IPS-20b (cell line): ENCODE data around the gene LAIR1.

Experiments used
- H3K27ac ChIP-seq: one replicate; pipeline ENCODE4 v1.5.1; 2013; ENCODE audit warnings: low read length
- H3K27me3 ChIP-seq: 2 replicates; pipeline ENCODE4 v1.6.1; 2013; ENCODE audit warnings: mild to moderate bottlenecking, low read length, inconsistent platforms; ENCODE audit not compliant: insufficient read depth
- H3K36me3 ChIP-seq: 2 replicates; pipeline ENCODE4 v1.6.1; 2013; ENCODE audit warnings: low read depth, mild to moderate bottlenecking, inconsistent platforms, low read length, moderate library complexity; ENCODE audit not compliant: insufficient read depth
- H3K4me1 ChIP-seq: 2 replicates; pipeline ENCODE4 v1.6.1; 2013; ENCODE audit warnings: mild to moderate bottlenecking, control low read depth, inconsistent platforms, low read length, moderate library complexity; ENCODE audit not compliant: insufficient read depth
- H3K4me3 ChIP-seq: 2 replicates; pipeline ENCODE4 v1.5.1; 2013; ENCODE audit warnings: mild to moderate bottlenecking, low read length, inconsistent platforms
- H3K9ac ChIP-seq: 2 replicates; pipeline ENCODE4 v1.6.1; 2013; ENCODE audit warnings: low read depth, mild to moderate bottlenecking, inconsistent platforms, low read length, moderate library complexity
- H3K9me3 ChIP-seq: 2 replicates; pipeline ENCODE4 v1.6.1; 2013; ENCODE audit warnings: mild to moderate bottlenecking, low read depth, low read length, inconsistent platforms; ENCODE audit not compliant: insufficient read depth

LAIR1 gene

GRCh38 chr19:54364775-54365257, at the start of gene LAIR1:
Gene LAIR1, minus strand, starts transcription at chr19:54364931. Its CDS starts 127 bp downstream, at chr19:54364804.
- no peak within 1 kb of the TSS for H3K4me3 ChIP-seq
- H3K27me3 ChIP-seq: no peaks in the 10 kb centered on the region
- no peak within 1 kb of the TSS for H3K27ac ChIP-seq
- no peaks in the 10 kb centered on the region for H3K9me3 ChIP-seq
- H3K4me1 ChIP-seq: no peaks in the 10 kb centered on the region
- no peak within 1 kb of the TSS for H3K9ac ChIP-seq
- no peaks in the 10 kb centered on the region for H3K36me3 ChIP-seq

- Histone ChIP-seq H3K4me1 (peaks cover 4% of the 10 kb centered on the region; the same call in 1 of the 2 replicates), H3K9ac (no peak overlapping the region), H3K36me3 (peaks cover 6% of the 10 kb centered on the region; the same call in 1 of the 2 replicates), H3K4me3 (no peak overlapping the region), H3K27ac (no peak overlapping the region), H3K9me3 (no peaks in the 10 kb centered on the region), H3K27me3 (peaks cover 63% of the 10 kb centered on the region)
Observed at GRCh38 chr19:54414156-54414555, 49.4 kb upstream of the LAIR1 start.

GRCh38 chr19:54412877-54413276, 48.1 kb upstream of the LAIR1 start:
- no peaks in the 10 kb centered on the region for H3K9me3 ChIP-seq
- H3K36me3 ChIP-seq: peaks cover 6% of the 10 kb centered on the region; the same call in 1 of the 2 replicates
- H3K27me3 ChIP-seq: peaks cover 59% of the 10 kb centered on the region
- no peak overlapping the region for H3K9ac ChIP-seq
- H3K4me3 ChIP-seq: no peak overlapping the region
- H3K4me1 ChIP-seq: no peaks in the 10 kb centered on the region; the same call in 1 of the 2 replicates
- H3K27ac ChIP-seq: no peak overlapping the region

- Histone ChIP-seq H3K9me3 (no peaks in the 10 kb centered on the region), H3K27ac (no peak overlapping the region), H3K9ac (no peak overlapping the region), H3K4me3 (no peak overlapping the region), H3K4me1 (no peaks in the 10 kb centered on the region), H3K27me3 (peaks cover 41% of the 10 kb centered on the region), H3K36me3 (no peaks in the 10 kb centered on the region)
Observed at GRCh38 chr19:54411033-54411432, 46.3 kb upstream of the LAIR1 start.

GRCh38 chr19:54408456-54409026, 43.8 kb upstream of the LAIR1 start:
- no peaks in the 10 kb centered on the region for H3K4me1 ChIP-seq
- H3K27ac ChIP-seq: no peak overlapping the region
- no peak overlapping the region for H3K9ac ChIP-seq
- H3K9me3 ChIP-seq: no peaks in the 10 kb centered on the region
- H3K27me3 ChIP-seq: peaks cover 19% of the 10 kb centered on the region
- no peak overlapping the region for H3K4me3 ChIP-seq
- no peaks in the 10 kb centered on the region for H3K36me3 ChIP-seq

- H3K27ac ChIP-seq: no peak overlapping the region
- no peaks in the 10 kb centered on the region for H3K4me1 ChIP-seq
- H3K36me3 ChIP-seq: no peaks in the 10 kb centered on the region
- no peak overlapping the region for H3K9ac ChIP-seq
- no peaks in the 10 kb centered on the region for H3K9me3 ChIP-seq
- peaks cover 11% of the 10 kb centered on the region for H3K27me3 ChIP-seq
- H3K4me3 ChIP-seq: no peak overlapping the region
Observed at GRCh38 chr19:54407780-54408179, 43.0 kb upstream of the LAIR1 start.

GRCh38 chr19:54405628-54406027, 40.9 kb upstream of the LAIR1 start:
- Histone ChIP-seq H3K36me3 (no peaks in the 10 kb centered on the region), H3K9me3 (no peaks in the 10 kb centered on the region), H3K4me3 (no peak overlapping the region), H3K27me3 (peaks cover 4% of the 10 kb centered on the region; the same call in 1 of the 2 replicates), H3K4me1 (no peaks in the 10 kb centered on the region), H3K9ac (no peak overlapping the region), H3K27ac (no peak overlapping the region)

GRCh38 chr19:54403054-54403453, 38.3 kb upstream of the LAIR1 start:
- Histone ChIP-seq H3K27me3 (no peaks in the 10 kb centered on the region), H3K4me3 (no peak overlapping the region), H3K27ac (no peak overlapping the region), H3K4me1 (0 out of 2 replicates have a peak, but pooled peaks cover 3% of the 10 kb centered on the region), H3K9me3 (no peaks in the 10 kb centered on the region), H3K36me3 (no peaks in the 10 kb centered on the region), H3K9ac (no peak overlapping the region)

GRCh38 chr19:54400913-54401312, 36.2 kb upstream of the LAIR1 start:
- Histone ChIP-seq H3K27me3 (no peaks in the 10 kb centered on the region), H3K9me3 (no peaks in the 10 kb centered on the region), H3K4me3 (no peak overlapping the region), H3K9ac (no peak overlapping the region), H3K4me1 (0 out of 2 replicates have a peak, but pooled peaks cover 3% of the 10 kb centered on the region), H3K27ac (no peak overlapping the region), H3K36me3 (no peaks in the 10 kb centered on the region)

GRCh38 chr19:54399189-54399588, 34.5 kb upstream of the LAIR1 start:
- Histone ChIP-seq H3K9ac (no peak overlapping the region), H3K4me1 (0 out of 2 replicates have a peak, but pooled peaks cover 3% of the 10 kb centered on the region), H3K4me3 (no peak overlapping the region), H3K9me3 (no peaks in the 10 kb centered on the region), H3K27ac (no peak overlapping the region), H3K36me3 (no peaks in the 10 kb centered on the region), H3K27me3 (no peaks in the 10 kb centered on the region)

- no peaks in the 10 kb centered on the region for H3K9me3 ChIP-seq
Observed at GRCh38 chr19:54395685-54396084, 31.0 kb upstream of the LAIR1 start.

GRCh38 chr19:54393381-54393780, 28.6 kb upstream of the LAIR1 start:
- Histone ChIP-seq H3K27me3 (peaks cover 15% of the 10 kb centered on the region), H3K4me3 (no peak overlapping the region), H3K9ac (no peak overlapping the region), H3K36me3 (no peaks in the 10 kb centered on the region), H3K27ac (no peak overlapping the region), H3K9me3 (no peaks in the 10 kb centered on the region), H3K4me1 (peaks cover 8% of the 10 kb centered on the region; the same call in 1 of the 2 replicates)

More at GRCh38 chr19:54395685-54396084, 31.0 kb upstream of the LAIR1 start:
- H3K27ac ChIP-seq: no peak overlapping the region
- no peaks in the 10 kb centered on the region for H3K27me3 ChIP-seq
- peaks cover 12% of the 10 kb centered on the region; the same call in 1 of the 2 replicates for H3K4me1 ChIP-seq
- H3K9ac ChIP-seq: no peak overlapping the region
- H3K4me3 ChIP-seq: no peak overlapping the region
- H3K36me3 ChIP-seq: no peaks in the 10 kb centered on the region
